ENCODE results near the gene MAPKAP1.

The MAPKAP1 gene

GRCh38 chr9:125706651-125707471, at the start of gene MAPKAP1:
MAPKAP1 (minus strand) TSS chr9:125707208; CDS start chr9:125672574, 34,634 bp downstream.
- DNase-seq, result peak; percentile 93

- DNase-seq, result no peak
These were observed 49.5 kb upstream of the MAPKAP1 start for GRCh38 chr9:125756518-125756917.

- no peak for DNase-seq
These were observed 48.3 kb upstream of the MAPKAP1 start for GRCh38 chr9:125755340-125755739.

- no peak for DNase-seq
These were observed 47.1 kb upstream of the MAPKAP1 start for GRCh38 chr9:125754096-125754495.

GRCh38 chr9:125752070-125752628, 45.1 kb upstream of the MAPKAP1 start:
- DNase-seq, result peak; percentile 31

GRCh38 chr9:125750627-125751011, 43.6 kb upstream of the MAPKAP1 start:
- DNase-seq, result no peak

GRCh38 chr9:125749951-125750626, 43.1 kb upstream of the MAPKAP1 start:
- DNase-seq, result no peak

- DNase-seq, result no peak
These were observed 42.4 kb upstream of the MAPKAP1 start for GRCh38 chr9:125749287-125749935.

- DNase-seq, result no peak
These were observed 41.6 kb upstream of the MAPKAP1 start for GRCh38 chr9:125748446-125749099.

- DNase-seq, result no peak
These were observed 40.9 kb upstream of the MAPKAP1 start for GRCh38 chr9:125747765-125748445.

GRCh38 chr9:125747053-125747764, 40.2 kb upstream of the MAPKAP1 start, which contains the start of gene PBX3:
PBX3 (plus strand) TSS chr9:125747373.
- no peak for DNase-seq

- DNase-seq, result no peak
These were observed 39.7 kb upstream of the MAPKAP1 start for GRCh38 chr9:125746774-125747052.

- DNase-seq, result peak; percentile 96
These were observed 39.2 kb upstream of the MAPKAP1 start for GRCh38 chr9:125746017-125746773.

- DNase-seq, result no peak
These were observed 38.6 kb upstream of the MAPKAP1 start for GRCh38 chr9:125745682-125746016.

- DNase-seq, result no peak
These were observed 38.0 kb upstream of the MAPKAP1 start for GRCh38 chr9:125745018-125745417.

GRCh38 chr9:125744616-125745015, 37.6 kb upstream of the MAPKAP1 start:
- DNase-seq, result no peak

GRCh38 chr9:125743682-125744428, 36.8 kb upstream of the MAPKAP1 start:
- no peak for DNase-seq

GRCh38 chr9:125742657-125743056, 35.6 kb upstream of the MAPKAP1 start:
- no peak for DNase-seq

- DNase-seq, result no peak
These were observed 32.4 kb upstream of the MAPKAP1 start for GRCh38 chr9:125739436-125739835.

- no peak for DNase-seq
These were observed 25.6 kb upstream of the MAPKAP1 start for GRCh38 chr9:125732562-125732961.

Measured in DMS153 (cell line).